Left ventricle myocardium inferior (tissue), 1 donor: ENCODE data around the gene KIF23. TPM values are rescaled to one million over a fixed set of nuclear protein-coding genes. Genes with fewer than 3 reads are reported as not detected.

Experiments used
- DNase-seq: peaks from one replicate; pipeline ENCODE4 v3.0.0-alpha.2; 2020
- H3K27ac ChIP-seq: fragments of 200-600 bp; replicated peaks from 2 replicates; pipeline ENCODE4 v1.8.0; 2021
- H3K27me3 ChIP-seq: fragments of 200-600 bp; 2 replicates; pipeline ENCODE4 v1.8.0; 2021; ENCODE audit warnings: low read depth
- H3K36me3 ChIP-seq: fragments of 200-600 bp; 2 replicates; pipeline ENCODE4 v1.8.0; 2021
- H3K4me1 ChIP-seq: fragments of 200-600 bp; 2 replicates; pipeline ENCODE4 v1.8.0; 2021
- H3K4me3 ChIP-seq: fragments of 200-600 bp; 2 replicates; pipeline ENCODE4 v1.8.0; 2021; ENCODE audit warnings: mild to moderate bottlenecking, moderate library complexity
- H3K9me3 ChIP-seq: fragments of 200-600 bp; replicated peaks from 2 replicates; pipeline ENCODE4 v1.8.0; 2021
- CTCF ChIP-seq: fragments of 200-600 bp; IDR thresholded peaks from 2 replicates; pipeline ENCODE4 v1.8.0; 2021; ENCODE audit warnings: antibody characterized with exemption, mild to moderate bottlenecking, borderline replicate concordance
- intact Hi-C: fragments of 100-400 bp; cut with micrococcal nuclease; formaldehyde crosslinking; loops from one replicate; pipeline ENCODE4 v1.11.0; 2022
- total RNA-seq: library from RNA; stranded (reverse); fragmentation: NEBNext Ultra II Directional; extraction: Animal tissue kit (Norgen Biotek cat#: 25700); gene quantifications from one replicate; pipeline ENCODE4 v1.2.1, GENCODE V29; 2021
- donor health status: DM: no; HTN: yes; CAD: no; lungs with severe emphysema.

KIF23 gene
- total RNA-seq, 1 donor from 2014 or later, result 0.38 TPM

- H3K27ac ChIP-seq, result no peak overlapping the region
- H3K4me3 ChIP-seq, result no peak overlapping the region
- TF ChIP-seq CTCF, result no peak
- no peak for DNase-seq
- H3K27me3 ChIP-seq, result peaks cover 5% of the 10 kb centered on the region
- H3K9me3 ChIP-seq, result no peaks in the 10 kb centered on the region
- H3K36me3 ChIP-seq, result no peaks in the 10 kb centered on the region
- intact Hi-C loops, result loop anchor here (2.0 kb wide), 1 partner anchor 337 kb away; no protein-coding TSS in a partner anchor
- H3K4me1 ChIP-seq, result peaks cover 15% of the 10 kb centered on the region
Measured at GRCh38 chr15:69395991-69396390, 18.2 kb upstream of the KIF23 start.

- no peaks in the 10 kb centered on the region for H3K36me3 ChIP-seq
- H3K4me3 ChIP-seq, result no peak overlapping the region
- no peaks in the 10 kb centered on the region for H3K9me3 ChIP-seq
- H3K4me1 ChIP-seq, result peaks cover 15% of the 10 kb centered on the region
- intact Hi-C loops, result no loop called here
- no peak for DNase-seq
- peaks cover 5% of the 10 kb centered on the region for H3K27me3 ChIP-seq
- no peak for TF ChIP-seq CTCF
- no peak overlapping the region for H3K27ac ChIP-seq
Measured at GRCh38 chr15:69398491-69398891, 15.7 kb upstream of the KIF23 start.

GRCh38 chr15:69400850-69401249, 13.3 kb upstream of the KIF23 start:
- Histone ChIP-seq H3K36me3 (no peaks in the 10 kb centered on the region), H3K4me1 (no peaks in the 10 kb centered on the region), H3K27ac (no peak overlapping the region), H3K4me3 (no peak overlapping the region), H3K27me3 (peaks cover 1% of the 10 kb centered on the region), H3K9me3 (no peaks in the 10 kb centered on the region)
- intact Hi-C loops, result no loop called here
- no peak for TF ChIP-seq CTCF
- DNase-seq, result no peak

GRCh38 chr15:69402816-69403215, 11.3 kb upstream of the KIF23 start:
- no peaks in the 10 kb centered on the region for H3K27me3 ChIP-seq
- no peaks in the 10 kb centered on the region for H3K9me3 ChIP-seq
- H3K36me3 ChIP-seq, result no peaks in the 10 kb centered on the region
- no peak for TF ChIP-seq CTCF
- no peak for DNase-seq
- no peaks in the 10 kb centered on the region for H3K4me1 ChIP-seq
- intact Hi-C loops, result no loop called here
- no peak overlapping the region for H3K27ac ChIP-seq
- H3K4me3 ChIP-seq, result no peak overlapping the region

DNA sequence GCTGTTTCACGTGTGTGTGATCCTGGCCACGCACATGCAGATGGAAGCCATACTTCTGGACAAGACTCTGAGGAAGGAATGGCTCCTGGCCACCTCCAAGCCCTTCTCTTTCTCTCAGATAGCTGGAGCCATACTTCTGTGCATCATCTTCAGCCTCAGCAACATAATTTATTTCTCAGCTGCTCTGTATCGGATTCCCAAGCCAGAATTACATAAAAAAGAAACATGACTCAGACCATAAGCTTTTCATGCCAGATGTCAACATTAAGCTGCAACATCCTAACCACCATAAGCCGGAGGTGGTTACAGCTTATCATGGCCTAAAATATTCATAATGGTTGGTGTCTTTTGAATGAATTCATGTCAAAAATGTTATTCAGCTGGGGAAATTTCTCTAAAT, 10.6 kb upstream of the KIF23 start:
- Histone ChIP-seq H3K4me1 (no peaks in the 10 kb centered on the region), H3K9me3 (no peaks in the 10 kb centered on the region), H3K27me3 (no peaks in the 10 kb centered on the region), H3K4me3 (no peak overlapping the region), H3K27ac (no peak overlapping the region), H3K36me3 (no peaks in the 10 kb centered on the region)
- no peak for DNase-seq
- no peak for TF ChIP-seq CTCF
- intact Hi-C loops, result no loop called here

DNA sequence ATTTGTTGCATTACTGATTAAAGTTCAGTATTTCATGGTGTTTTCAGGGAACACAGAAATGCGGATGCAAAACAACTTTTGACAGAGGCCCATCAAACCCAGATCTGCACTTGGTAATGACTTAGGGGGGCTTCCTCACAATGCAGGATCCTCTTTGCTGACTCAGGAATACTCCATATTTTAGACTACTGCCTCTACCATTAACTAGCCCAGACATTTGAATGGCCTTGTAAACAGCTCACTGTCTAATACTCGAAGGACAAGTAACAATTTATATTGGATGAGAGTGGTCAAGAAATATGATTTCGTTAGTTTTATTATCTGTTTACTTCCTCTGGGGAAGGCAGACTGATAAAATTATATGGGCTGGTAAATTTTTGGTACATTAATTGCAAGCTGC, 9.0 kb upstream of the KIF23 start:
- DNase-seq, result no peak
- TF ChIP-seq CTCF, result no peak
- Histone ChIP-seq H3K36me3 (no peaks in the 10 kb centered on the region), H3K4me1 (no peaks in the 10 kb centered on the region), H3K27ac (no peak overlapping the region), H3K9me3 (no peaks in the 10 kb centered on the region), H3K4me3 (no peak overlapping the region), H3K27me3 (no peaks in the 10 kb centered on the region)
- intact Hi-C loops, result no loop called here
